ENCODE results near the gene SUPT16H.

- TF ChIP-seq, protein P1, sequence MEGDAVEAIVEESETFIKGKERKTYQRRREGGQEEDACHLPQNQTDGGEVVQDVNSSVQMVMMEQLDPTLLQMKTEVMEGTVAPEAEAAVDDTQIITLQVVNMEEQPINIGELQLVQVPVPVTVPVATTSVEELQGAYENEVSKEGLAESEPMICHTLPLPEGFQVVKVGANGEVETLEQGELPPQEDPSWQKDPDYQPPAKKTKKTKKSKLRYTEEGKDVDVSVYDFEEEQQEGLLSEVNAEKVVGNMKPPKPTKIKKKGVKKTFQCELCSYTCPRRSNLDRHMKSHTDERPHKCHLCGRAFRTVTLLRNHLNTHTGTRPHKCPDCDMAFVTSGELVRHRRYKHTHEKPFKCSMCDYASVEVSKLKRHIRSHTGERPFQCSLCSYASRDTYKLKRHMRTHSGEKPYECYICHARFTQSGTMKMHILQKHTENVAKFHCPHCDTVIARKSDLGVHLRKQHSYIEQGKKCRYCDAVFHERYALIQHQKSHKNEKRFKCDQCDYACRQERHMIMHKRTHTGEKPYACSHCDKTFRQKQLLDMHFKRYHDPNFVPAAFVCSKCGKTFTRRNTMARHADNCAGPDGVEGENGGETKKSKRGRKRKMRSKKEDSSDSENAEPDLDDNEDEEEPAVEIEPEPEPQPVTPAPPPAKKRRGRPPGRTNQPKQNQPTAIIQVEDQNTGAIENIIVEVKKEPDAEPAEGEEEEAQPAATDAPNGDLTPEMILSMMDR (IDR thresholded peaks at IDR 0.05 in 4 of 5, conservative IDR thresholded peaks at IDR 0.05 in 1 of 5), result no peak
- TF ChIP-seq POLR2A (IDR thresholded peaks at IDR 0.05), result no peak
These were observed 4.5 kb downstream of the SUPT16H start for GRCh38 chr14:21379338-21379737.

Measured in gastrocnemius medialis (tissue), 4 donors.